PFSK-1 (cell line): ENCODE results near the gene GASK1A.

ENCODE experiments used
- FOXP2 ChIP-seq: optimal IDR thresholded peaks from 2 replicates; pipeline ENCODE3; 2011; ENCODE audit warnings: borderline replicate concordance, control low read depth, inconsistent platforms; ENCODE audit not compliant: insufficient read depth; ENCODE audit errors: extremely low read length, extremely low read depth
- POLR2AphosphoS5 ChIP-seq: IDR thresholded peaks from 2 replicates; pipeline ENCODE4 v1.6.1; 2012; ENCODE audit warnings: low read depth, mild to moderate bottlenecking, control low read depth, low read length, moderate library complexity
- SIN3A ChIP-seq: IDR thresholded peaks from 2 replicates; pipeline ENCODE4 v1.6.1; 2012; ENCODE audit warnings: mild to moderate bottlenecking, low read length, moderate library complexity, borderline replicate concordance; ENCODE audit not compliant: insufficient read depth
- TF ChIP-seq, protein P1 (sequence below), 2 experiments: IDR thresholded peaks; 2 replicates each; pipeline versions ENCODE4 v1.6.1 to v1.8.0; 2011 to 2012; ENCODE audit warnings: low read depth in 2 of 2, low read length in 2 of 2, control low read depth in 1 of 2, inconsistent platforms in 1 of 2, mild to moderate bottlenecking in 1 of 2, moderate library complexity in 1 of 2; ENCODE audit not compliant: insufficient read depth in 1 of 2

DNA sequence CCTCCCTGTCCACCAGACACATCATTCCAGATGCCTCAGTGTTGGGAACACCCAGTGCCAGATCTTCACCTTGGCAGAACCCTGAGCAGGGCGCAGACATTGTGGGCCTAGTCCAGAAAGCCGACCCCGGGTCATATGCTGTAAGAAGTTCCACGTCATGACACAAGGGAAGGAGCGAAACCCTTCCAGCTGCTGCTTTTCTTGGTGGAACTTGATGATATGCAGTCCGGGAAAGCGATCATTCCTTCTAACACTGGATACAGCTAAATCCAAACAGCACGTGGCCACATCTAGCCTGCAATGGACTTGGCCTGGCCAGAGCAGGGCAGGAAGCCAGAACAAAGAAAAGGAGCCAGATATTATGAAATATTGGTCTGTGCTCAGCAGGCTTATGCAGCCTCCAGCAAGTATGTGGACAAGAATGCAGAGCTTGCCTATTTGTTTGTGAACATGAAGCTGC lies 22.0 kb downstream of the GASK1A start:
- TF ChIP-seq POLR2AphosphoS5 (no peak), SIN3A (no peak), FOXP2 (no peak)
- TF ChIP-seq, protein P1, sequence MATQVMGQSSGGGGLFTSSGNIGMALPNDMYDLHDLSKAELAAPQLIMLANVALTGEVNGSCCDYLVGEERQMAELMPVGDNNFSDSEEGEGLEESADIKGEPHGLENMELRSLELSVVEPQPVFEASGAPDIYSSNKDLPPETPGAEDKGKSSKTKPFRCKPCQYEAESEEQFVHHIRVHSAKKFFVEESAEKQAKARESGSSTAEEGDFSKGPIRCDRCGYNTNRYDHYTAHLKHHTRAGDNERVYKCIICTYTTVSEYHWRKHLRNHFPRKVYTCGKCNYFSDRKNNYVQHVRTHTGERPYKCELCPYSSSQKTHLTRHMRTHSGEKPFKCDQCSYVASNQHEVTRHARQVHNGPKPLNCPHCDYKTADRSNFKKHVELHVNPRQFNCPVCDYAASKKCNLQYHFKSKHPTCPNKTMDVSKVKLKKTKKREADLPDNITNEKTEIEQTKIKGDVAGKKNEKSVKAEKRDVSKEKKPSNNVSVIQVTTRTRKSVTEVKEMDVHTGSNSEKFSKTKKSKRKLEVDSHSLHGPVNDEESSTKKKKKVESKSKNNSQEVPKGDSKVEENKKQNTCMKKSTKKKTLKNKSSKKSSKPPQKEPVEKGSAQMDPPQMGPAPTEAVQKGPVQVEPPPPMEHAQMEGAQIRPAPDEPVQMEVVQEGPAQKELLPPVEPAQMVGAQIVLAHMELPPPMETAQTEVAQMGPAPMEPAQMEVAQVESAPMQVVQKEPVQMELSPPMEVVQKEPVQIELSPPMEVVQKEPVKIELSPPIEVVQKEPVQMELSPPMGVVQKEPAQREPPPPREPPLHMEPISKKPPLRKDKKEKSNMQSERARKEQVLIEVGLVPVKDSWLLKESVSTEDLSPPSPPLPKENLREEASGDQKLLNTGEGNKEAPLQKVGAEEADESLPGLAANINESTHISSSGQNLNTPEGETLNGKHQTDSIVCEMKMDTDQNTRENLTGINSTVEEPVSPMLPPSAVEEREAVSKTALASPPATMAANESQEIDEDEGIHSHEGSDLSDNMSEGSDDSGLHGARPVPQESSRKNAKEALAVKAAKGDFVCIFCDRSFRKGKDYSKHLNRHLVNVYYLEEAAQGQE (IDR thresholded peaks at IDR 0.05; ENCODE audit: insufficient read depth in 1 of 2, low read depth in 2 of 2, low read length in 2 of 2) = no peak
